Measurements from ENCODE around the gene GOLT1B.

GOLT1B gene

GRCh38 chr12:21475552-21475951 lies 26.0 kb upstream of the GOLT1B start:
- TF ChIP-seq EZH2phosphoT487 (conservative IDR thresholded peaks at IDR 0.05; ENCODE audit: low read length) (no peak), CTCF (IDR thresholded peaks at IDR 0.05; ENCODE audit: insufficient read depth, low read length, poor library complexity, severe bottlenecking) (no peak)
- no peak overlapping the region for H3K4me3 ChIP-seq (ENCODE audit: insufficient read depth, low read length, poor library complexity, severe bottlenecking)
- H3K9ac ChIP-seq (ENCODE audit: low read length): no peak overlapping the region
- H3K36me3 ChIP-seq (ENCODE audit: low read length): peaks cover 58% of the 10 kb centered on the region
- no peaks in the 10 kb centered on the region for H4K20me1 ChIP-seq (ENCODE audit: low read depth, low read length)
- no peak overlapping the region for H3K4me2 ChIP-seq (ENCODE audit: low read depth, low read length, poor library complexity, severe bottlenecking)
- H3K27ac ChIP-seq (ENCODE audit: low read depth, low read length): no peak overlapping the region
- no peaks in the 10 kb centered on the region for H3K9me3 ChIP-seq (ENCODE audit: insufficient read depth, low read length)
- no peaks in the 10 kb centered on the region for H3K79me2 ChIP-seq (ENCODE audit: insufficient read depth, low read length)
- no peaks in the 10 kb centered on the region for H3K27me3 ChIP-seq (ENCODE audit: low read length)
- no peak overlapping the region for H2AFZ ChIP-seq (ENCODE audit: low read depth, low read length, severe bottlenecking)
- H3K9me2 ChIP-seq (replicated peaks; ENCODE audit: insufficient read depth, low read length): no peaks in the 10 kb centered on the region
- 0 out of 2 replicates have a peak, but pooled peaks cover 3% of the 10 kb centered on the region for H3F3A ChIP-seq (ENCODE audit: insufficient read depth)

GRCh38 chr12:21476949-21477348 lies 24.6 kb upstream of the GOLT1B start:
- Histone ChIP-seq H3K4me3 (ENCODE audit: insufficient read depth, low read length, poor library complexity, severe bottlenecking) (no peak overlapping the region), H3K79me2 (ENCODE audit: insufficient read depth, low read length) (no peaks in the 10 kb centered on the region), H2AFZ (ENCODE audit: low read depth, low read length, severe bottlenecking) (no peak overlapping the region), H3F3A (ENCODE audit: insufficient read depth) (0 out of 2 replicates have a peak, but pooled peaks cover 3% of the 10 kb centered on the region), H3K27ac (ENCODE audit: low read depth, low read length) (no peak overlapping the region), H3K4me2 (ENCODE audit: low read depth, low read length, poor library complexity, severe bottlenecking) (no peak overlapping the region), H4K20me1 (ENCODE audit: low read depth, low read length) (no peaks in the 10 kb centered on the region), H3K27me3 (ENCODE audit: low read length) (no peaks in the 10 kb centered on the region), H3K36me3 (ENCODE audit: low read length) (peaks cover 53% of the 10 kb centered on the region), H3K9ac (ENCODE audit: low read length) (no peak overlapping the region), H3K9me3 (ENCODE audit: insufficient read depth, low read length) (no peaks in the 10 kb centered on the region), H3K9me2 (replicated peaks; ENCODE audit: insufficient read depth, low read length) (no peaks in the 10 kb centered on the region)
- TF ChIP-seq CTCF (IDR thresholded peaks at IDR 0.05; ENCODE audit: insufficient read depth, low read length, poor library complexity, severe bottlenecking) (no peak), EZH2phosphoT487 (conservative IDR thresholded peaks at IDR 0.05; ENCODE audit: low read length) (no peak)

GRCh38 chr12:21478756-21479455 lies 22.7 kb upstream of the GOLT1B start:
- Histone ChIP-seq H3K4me2 (ENCODE audit: low read depth, low read length, poor library complexity, severe bottlenecking) (no peak overlapping the region), H3F3A (ENCODE audit: insufficient read depth) (0 out of 2 replicates have a peak, but pooled peaks cover 2% of the 10 kb centered on the region)

More at GRCh38 chr12:21478756-21479455, 22.7 kb upstream of the GOLT1B start:
- Histone ChIP-seq H2AFZ (ENCODE audit: low read depth, low read length, severe bottlenecking) (no peak overlapping the region), H3K79me2 (ENCODE audit: insufficient read depth, low read length) (no peaks in the 10 kb centered on the region), H3K27ac (ENCODE audit: low read depth, low read length) (no peak overlapping the region), H3K36me3 (ENCODE audit: low read length) (peaks cover 44% of the 10 kb centered on the region), H3K27me3 (ENCODE audit: low read length) (no peaks in the 10 kb centered on the region), H4K20me1 (ENCODE audit: low read depth, low read length) (no peaks in the 10 kb centered on the region), H3K9me3 (ENCODE audit: insufficient read depth, low read length) (no peaks in the 10 kb centered on the region), H3K4me3 (ENCODE audit: insufficient read depth, low read length, poor library complexity, severe bottlenecking) (no peak overlapping the region), H3K9ac (ENCODE audit: low read length) (no peak overlapping the region), H3K9me2 (replicated peaks; ENCODE audit: insufficient read depth, low read length) (no peaks in the 10 kb centered on the region)
- no peak for TF ChIP-seq EZH2phosphoT487 (conservative IDR thresholded peaks at IDR 0.05; ENCODE audit: low read length)
- TF ChIP-seq CTCF (IDR thresholded peaks at IDR 0.05; ENCODE audit: insufficient read depth, low read length, poor library complexity, severe bottlenecking): no peak
